ENCODE results near the gene IQGAP3. TPM values are rescaled to one million over a fixed set of nuclear protein-coding genes. Genes with fewer than 3 reads are reported as not detected.
"Not testable (repeated sequence)": the region's sequence is repeated elsewhere in the genome, so short reads cannot be mapped to it uniquely, and the experiment has no call there.

IQGAP3 gene
- polyA plus RNA-seq: 13.9 TPM
- long read RNA-seq, donor 1, partial matches to known transcripts: 6 of 6 reads
- long read RNA-seq, donor 1, other reads (novel, unspliced or antisense): 0 of 6 reads
- long read RNA-seq, donor 2, partial matches to known transcripts: 17 of 17 reads
- long read RNA-seq, donor 2, other reads (novel, unspliced or antisense): 0 of 17 reads
- long read RNA-seq, donor 3: 0 reads
- long read RNA-seq, donor 4: 0 reads
- long read RNA-seq, donor 5, partial matches to known transcripts: 7 of 7 reads
- long read RNA-seq, donor 5, other reads (novel, unspliced or antisense): 0 of 7 reads
- long read RNA-seq, donor 6, partial matches to known transcripts: 7 of 8 reads
- long read RNA-seq, donor 6, other reads (novel, unspliced or antisense): 0 of 8 reads
- long read RNA-seq, donor 7: 0 reads
- long read RNA-seq, donor 8, partial matches to known transcripts: 15 of 15 reads
- long read RNA-seq, donor 8, other reads (novel, unspliced or antisense): 0 of 15 reads
- long read RNA-seq, donor 9, partial matches to known transcripts: 6 of 6 reads
- long read RNA-seq, donor 9, other reads (novel, unspliced or antisense): 0 of 6 reads
- long read RNA-seq, donor 10, partial matches to known transcripts: 32 of 145 reads
- long read RNA-seq, donor 10, other reads (novel, unspliced or antisense): 113 of 145 reads
- long read RNA-seq, donor 11, partial matches to known transcripts: 10 of 10 reads
- long read RNA-seq, donor 11, other reads (novel, unspliced or antisense): 0 of 10 reads

- H3K4me1 ChIP-seq (ENCODE audit: control insufficient read depth, insufficient read depth, low read length): peaks cover 19% of the 10 kb centered on the region
- peak; percentile 88 to 89 for DNase-seq
- WGBS (ENCODE audit: insufficient coverage, low lambda C conversion rate): no CpG with 5 or more reads among the region's 38 CpGs
- H3K27me3 ChIP-seq (ENCODE audit: control insufficient read depth, insufficient read depth, low read length): peaks cover 2% of the 10 kb centered on the region
- H3K4me3 ChIP-seq (ENCODE audit: low read length): peak within 1 kb of the TSS; percentile 60
- H3K9me3 ChIP-seq (ENCODE audit: control insufficient read depth, low read depth, low read length): no peaks in the 10 kb centered on the region
- H3K36me3 ChIP-seq (ENCODE audit: control insufficient read depth, insufficient read depth, low read length): no peaks in the 10 kb centered on the region
- peak within 1 kb of the TSS; percentile 93 for H3K27ac ChIP-seq (ENCODE audit: low read length)
Measured at GRCh38 chr1:156571919-156572662, at the start of gene IQGAP3. Gene IQGAP3, minus strand, starts transcription at chr1:156572565. Its CDS starts 36 bp downstream, at chr1:156572529.

GRCh38 chr1:156619582-156619955, 47.2 kb upstream of the IQGAP3 start:
- DNase-seq: no peak
- peaks cover 46% of the 10 kb centered on the region for H3K27me3 ChIP-seq (ENCODE audit: control insufficient read depth, insufficient read depth, low read length)
- H3K27ac ChIP-seq (ENCODE audit: low read length): no peak overlapping the region
- WGBS (ENCODE audit: insufficient coverage, low lambda C conversion rate): no CpG with 5 or more reads among the region's 6 CpGs
- H3K9me3 ChIP-seq (ENCODE audit: control insufficient read depth, low read depth, low read length): peaks cover 8% of the 10 kb centered on the region
- peaks cover 14% of the 10 kb centered on the region for H3K4me1 ChIP-seq (ENCODE audit: control insufficient read depth, insufficient read depth, low read length)
- H3K4me3 ChIP-seq (ENCODE audit: low read length): no peak overlapping the region
- no peaks in the 10 kb centered on the region for H3K36me3 ChIP-seq (ENCODE audit: control insufficient read depth, insufficient read depth, low read length)

GRCh38 chr1:156618853-156619581, 46.7 kb upstream of the IQGAP3 start, which contains the start of gene HAPLN2:
Gene HAPLN2, plus strand, starts transcription at chr1:156619415. Its CDS starts 4,076 bp downstream, at chr1:156623491.
- Histone ChIP-seq H3K9me3 (ENCODE audit: control insufficient read depth, low read depth, low read length) (peaks cover 4% of the 10 kb centered on the region), H3K36me3 (ENCODE audit: control insufficient read depth, insufficient read depth, low read length) (no peaks in the 10 kb centered on the region), H3K27me3 (ENCODE audit: control insufficient read depth, insufficient read depth, low read length) (peaks cover 41% of the 10 kb centered on the region), H3K27ac (ENCODE audit: low read length) (no peak within 1 kb of the TSS), H3K4me3 (ENCODE audit: low read length) (no peak within 1 kb of the TSS), H3K4me1 (ENCODE audit: control insufficient read depth, insufficient read depth, low read length) (peaks cover 11% of the 10 kb centered on the region)
- no peak for DNase-seq
- WGBS (ENCODE audit: insufficient coverage, low lambda C conversion rate): no CpG with 5 or more reads among the region's 7 CpGs

GRCh38 chr1:156616463-156616862, 44.1 kb upstream of the IQGAP3 start:
- no peak overlapping the region for H3K27ac ChIP-seq (ENCODE audit: low read length)
- peaks cover 13% of the 10 kb centered on the region for H3K4me1 ChIP-seq (ENCODE audit: control insufficient read depth, insufficient read depth, low read length)
- peaks cover 22% of the 10 kb centered on the region for H3K27me3 ChIP-seq (ENCODE audit: control insufficient read depth, insufficient read depth, low read length)
- no peak overlapping the region for H3K4me3 ChIP-seq (ENCODE audit: low read length)
- WGBS (ENCODE audit: insufficient coverage, low lambda C conversion rate): no CpG with 5 or more reads among the region's 5 CpGs
- no peaks in the 10 kb centered on the region for H3K36me3 ChIP-seq (ENCODE audit: control insufficient read depth, insufficient read depth, low read length)
- H3K9me3 ChIP-seq (ENCODE audit: control insufficient read depth, low read depth, low read length): no peaks in the 10 kb centered on the region
- DNase-seq: peak in 1 of 2 donors; percentile 61

GRCh38 chr1:156615946-156616345, 43.6 kb upstream of the IQGAP3 start:
- Histone ChIP-seq H3K36me3 (ENCODE audit: control insufficient read depth, insufficient read depth, low read length) (no peaks in the 10 kb centered on the region), H3K9me3 (ENCODE audit: control insufficient read depth, low read depth, low read length) (no peaks in the 10 kb centered on the region), H3K4me1 (ENCODE audit: control insufficient read depth, insufficient read depth, low read length) (peaks cover 13% of the 10 kb centered on the region), H3K27ac (ENCODE audit: low read length) (no peak overlapping the region), H3K4me3 (ENCODE audit: low read length) (no peak overlapping the region), H3K27me3 (ENCODE audit: control insufficient read depth, insufficient read depth, low read length) (peaks cover 19% of the 10 kb centered on the region)
- no CpG with 5 or more reads among the region's 4 CpGs for WGBS (ENCODE audit: insufficient coverage, low lambda C conversion rate)
- DNase-seq: no peak

- Histone ChIP-seq H3K27ac (ENCODE audit: low read length) (no peak overlapping the region), H3K4me3 (ENCODE audit: low read length) (no peak overlapping the region), H3K4me1 (ENCODE audit: control insufficient read depth, insufficient read depth, low read length) (peaks cover 13% of the 10 kb centered on the region), H3K36me3 (ENCODE audit: control insufficient read depth, insufficient read depth, low read length) (no peaks in the 10 kb centered on the region), H3K9me3 (ENCODE audit: control insufficient read depth, low read depth, low read length) (no peaks in the 10 kb centered on the region), H3K27me3 (ENCODE audit: control insufficient read depth, insufficient read depth, low read length) (no peaks in the 10 kb centered on the region)
- WGBS (ENCODE audit: insufficient coverage, low lambda C conversion rate): 20% methylated on average over 1 of the region's 3 CpGs
- DNase-seq: peak in 1 of 2 donors; percentile 60
Measured at GRCh38 chr1:156612666-156613065, 40.3 kb upstream of the IQGAP3 start.

GRCh38 chr1:156610072-156610471, 37.7 kb upstream of the IQGAP3 start:
- not testable (repeated sequence) for H3K9me3 ChIP-seq (ENCODE audit: control insufficient read depth, low read depth, low read length); H3K27me3 ChIP-seq (ENCODE audit: control insufficient read depth, insufficient read depth, low read length); H3K36me3 ChIP-seq (ENCODE audit: control insufficient read depth, insufficient read depth, low read length); H3K4me3 ChIP-seq (ENCODE audit: low read length); H3K27ac ChIP-seq (ENCODE audit: low read length); H3K4me1 ChIP-seq (ENCODE audit: control insufficient read depth, insufficient read depth, low read length); DNase-seq
- no CpG with 5 or more reads among the region's 9 CpGs for WGBS (ENCODE audit: insufficient coverage, low lambda C conversion rate)

- WGBS (ENCODE audit: insufficient coverage, low lambda C conversion rate): no CpG with 5 or more reads among the region's 6 CpGs
- no peaks in the 10 kb centered on the region for H3K27me3 ChIP-seq (ENCODE audit: control insufficient read depth, insufficient read depth, low read length)
- no peaks in the 10 kb centered on the region for H3K36me3 ChIP-seq (ENCODE audit: control insufficient read depth, insufficient read depth, low read length)
- H3K4me3 ChIP-seq (ENCODE audit: low read length): no peak overlapping the region
- no peaks in the 10 kb centered on the region for H3K9me3 ChIP-seq (ENCODE audit: control insufficient read depth, low read depth, low read length)
- peak; percentile 31 to 35 for DNase-seq
- no peak overlapping the region for H3K27ac ChIP-seq (ENCODE audit: low read length)
- H3K4me1 ChIP-seq (ENCODE audit: control insufficient read depth, insufficient read depth, low read length): peaks cover 6% of the 10 kb centered on the region
Measured at GRCh38 chr1:156608981-156609380, 36.6 kb upstream of the IQGAP3 start.

GRCh38 chr1:156608036-156608674, 35.8 kb upstream of the IQGAP3 start:
- Histone ChIP-seq H3K4me1 (ENCODE audit: control insufficient read depth, insufficient read depth, low read length) (peaks cover 6% of the 10 kb centered on the region), H3K27me3 (ENCODE audit: control insufficient read depth, insufficient read depth, low read length) (no peaks in the 10 kb centered on the region), H3K4me3 (ENCODE audit: low read length) (no peak overlapping the region), H3K9me3 (ENCODE audit: control insufficient read depth, low read depth, low read length) (no peaks in the 10 kb centered on the region), H3K27ac (ENCODE audit: low read length) (no peak overlapping the region), H3K36me3 (ENCODE audit: control insufficient read depth, insufficient read depth, low read length) (no peaks in the 10 kb centered on the region)
- DNase-seq: peak; percentile 60
- WGBS (ENCODE audit: insufficient coverage, low lambda C conversion rate): 19% methylated on average over 2 of the region's 7 CpGs

All from large intestine (tissue), 12 donors.